ENCODE results near the gene ALDH3B1.

DNA sequence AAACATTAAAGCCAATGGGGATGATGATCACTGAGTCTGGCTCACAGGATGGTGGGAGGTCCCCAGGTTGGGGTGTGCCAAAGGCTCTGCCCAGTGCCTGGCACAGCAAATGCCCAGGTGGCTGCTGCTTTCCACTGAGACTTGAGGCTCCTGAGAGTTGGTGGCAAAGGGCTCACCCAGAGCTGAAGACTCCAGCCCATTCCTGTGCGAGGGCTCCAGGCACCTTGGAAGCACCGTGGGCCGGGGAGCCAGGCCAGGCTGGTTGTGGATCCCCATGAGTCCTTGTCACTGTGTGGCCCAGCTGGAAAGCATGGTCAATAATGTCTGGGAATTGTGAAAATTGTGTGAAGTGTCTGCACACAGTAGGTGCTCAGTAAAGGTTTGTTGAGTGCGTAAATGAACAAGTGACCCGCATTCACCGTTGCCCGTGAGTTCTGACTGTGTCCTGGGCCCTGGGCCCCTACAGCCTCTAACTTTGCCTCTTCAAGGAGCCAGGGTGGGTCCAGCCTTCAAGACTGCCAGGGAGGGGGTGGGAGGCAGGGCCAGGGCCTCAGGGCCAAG is 3.4 kb upstream of the ALDH3B1 start:
- TF ChIP-seq, protein P1, sequence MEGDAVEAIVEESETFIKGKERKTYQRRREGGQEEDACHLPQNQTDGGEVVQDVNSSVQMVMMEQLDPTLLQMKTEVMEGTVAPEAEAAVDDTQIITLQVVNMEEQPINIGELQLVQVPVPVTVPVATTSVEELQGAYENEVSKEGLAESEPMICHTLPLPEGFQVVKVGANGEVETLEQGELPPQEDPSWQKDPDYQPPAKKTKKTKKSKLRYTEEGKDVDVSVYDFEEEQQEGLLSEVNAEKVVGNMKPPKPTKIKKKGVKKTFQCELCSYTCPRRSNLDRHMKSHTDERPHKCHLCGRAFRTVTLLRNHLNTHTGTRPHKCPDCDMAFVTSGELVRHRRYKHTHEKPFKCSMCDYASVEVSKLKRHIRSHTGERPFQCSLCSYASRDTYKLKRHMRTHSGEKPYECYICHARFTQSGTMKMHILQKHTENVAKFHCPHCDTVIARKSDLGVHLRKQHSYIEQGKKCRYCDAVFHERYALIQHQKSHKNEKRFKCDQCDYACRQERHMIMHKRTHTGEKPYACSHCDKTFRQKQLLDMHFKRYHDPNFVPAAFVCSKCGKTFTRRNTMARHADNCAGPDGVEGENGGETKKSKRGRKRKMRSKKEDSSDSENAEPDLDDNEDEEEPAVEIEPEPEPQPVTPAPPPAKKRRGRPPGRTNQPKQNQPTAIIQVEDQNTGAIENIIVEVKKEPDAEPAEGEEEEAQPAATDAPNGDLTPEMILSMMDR (conservative IDR thresholded peaks at IDR 0.05; ENCODE audit: low read depth, low read length), result no peak
- TF ChIP-seq USF2 (IDR thresholded peaks at IDR 0.05; ENCODE audit: low read depth, low read length) (no peak), MAZ (IDR thresholded peaks at IDR 0.05; ENCODE audit: borderline replicate concordance, low read depth, low read length) (no peak), RFX5 (IDR thresholded peaks at IDR 0.05; ENCODE audit: low read depth, low read length) (no peak), POLR2A (IDR thresholded peaks at IDR 0.05; ENCODE audit: low read depth, low read length) (no peak), RAD21 (IDR thresholded peaks at IDR 0.05; ENCODE audit: low read length) (no peak), CEBPB (IDR thresholded peaks at IDR 0.05; ENCODE audit: low read depth, low read length) (no peak), FOS (IDR thresholded peaks at IDR 0.05; ENCODE audit: low read depth, low read length) (no peak)

Data from IMR-90 (cell line).